PC-3 (cell line): ENCODE data around the gene GNB2. TPM values are rescaled to one million over a fixed set of nuclear protein-coding genes. Genes with fewer than 3 reads are reported as not detected.

Experiments
- ATAC-seq: fragments of 200-7000 bp; cut with Tn5 transposase; 2 replicates; pipeline ENCODE4 v1.9.1; 2020; ENCODE audit warnings: mild to moderate bottlenecking, moderate library complexity
- BruUV-seq: library from RNA; stranded (reverse); fragments of 400-500 nt; replicated peaks from 2 replicates; lab custom pipeline; 2021; lab: Mats Ljungman, UMichigan
- CTCF ChIA-PET: fragments of 300-600 bp; sonication (Branson Sonifier 250); formaldehyde crosslinking; loops from one replicate; lab custom pipeline; 2022; ENCODE audit warnings: antibody characterized with exemption; lab: Charles Lee
- POLR2A ChIA-PET: fragments of 300-600 bp; sonication (Branson Sonifier 250); formaldehyde crosslinking; loops from one replicate; lab custom pipeline; 2022; ENCODE audit warnings: antibody characterized with exemption; ENCODE audit not compliant: unreplicated experiment; lab: Charles Lee
- DNase-seq: peaks from one replicate; pipeline ENCODE4 v3.0.0-alpha.2; 2015
- H2AFZ ChIP-seq: fragments of 300-600 bp; sonication (generic); 2 replicates; pipeline ENCODE4 v1.6.0; 2016; ENCODE audit warnings: antibody characterized with exemption, low read length
- H3F3A ChIP-seq: fragments of 300-600 bp; sonication (generic); one replicate; pipeline ENCODE4 v1.6.0; 2017; ENCODE audit warnings: antibody characterized with exemption, low read length, control low read depth, mild to moderate bottlenecking; ENCODE audit not compliant: unreplicated experiment
- H3K27ac ChIP-seq: fragments of 300-600 bp; sonication (generic); 2 replicates; pipeline ENCODE4 v1.5.1; 2016; ENCODE audit warnings: mild to moderate bottlenecking, low read length
- H3K27me3 ChIP-seq: fragments of 300-600 bp; sonication (generic); 2 replicates; pipeline ENCODE4 v1.6.1; 2016; ENCODE audit warnings: low read length, mixed read lengths
- H3K36me3 ChIP-seq: fragments of 300-600 bp; sonication (generic); 2 replicates; pipeline ENCODE4 v1.6.1; 2016; ENCODE audit warnings: low read depth, mixed run types, low read length, mixed read lengths
- H3K4me1 ChIP-seq: fragments of 300-600 bp; sonication (generic); 2 replicates; pipeline ENCODE4 v1.5.1; 2016; ENCODE audit warnings: low read length; ENCODE audit not compliant: insufficient read depth
- H3K4me2 ChIP-seq: fragments of 300-600 bp; sonication (generic); 2 replicates; pipeline ENCODE4 v1.6.0; 2016; ENCODE audit warnings: low read length
- H3K4me3 ChIP-seq: fragments of 300-600 bp; sonication (generic); 2 replicates; pipeline ENCODE4 v1.5.1; 2016; ENCODE audit warnings: mild to moderate bottlenecking, low read length, mixed read lengths
- H3K79me2 ChIP-seq: fragments of 300-600 bp; sonication (generic); 2 replicates; pipeline ENCODE4 v1.6.1; 2017; ENCODE audit warnings: low read length, mixed read lengths
- H3K9ac ChIP-seq: fragments of 300-600 bp; sonication (generic); 2 replicates; pipeline ENCODE4 v1.6.0; 2016; ENCODE audit warnings: mild to moderate bottlenecking, low read length
- H3K9me2 ChIP-seq: fragments of 300-600 bp; sonication (generic); replicated peaks from 2 replicates; pipeline ENCODE4 v1.6.1; 2016; ENCODE audit warnings: mixed run types, low read length, mixed read lengths
- H3K9me3 ChIP-seq: fragments of 300-600 bp; sonication (generic); 2 replicates; pipeline ENCODE4 v1.6.1; 2016; ENCODE audit warnings: low read length, mixed read lengths
- H4K20me1 ChIP-seq: fragments of 300-600 bp; sonication (generic); 2 replicates; pipeline ENCODE4 v1.6.1; 2016; ENCODE audit warnings: low read length, mixed read lengths
- CTCF ChIP-seq: fragments of 300-600 bp; sonication (generic); conservative IDR thresholded peaks from 2 replicates; pipeline ENCODE4 v1.5.1; 2017; ENCODE audit warnings: antibody characterized with exemption, low read depth, mild to moderate bottlenecking, low read length
- EZH2 ChIP-seq: fragments of 300-600 bp; sonication (generic); IDR thresholded peaks from one replicate; pipeline ENCODE4 v1.6.1; 2017; ENCODE audit warnings: antibody characterized with exemption, mild to moderate bottlenecking, low read length; ENCODE audit not compliant: unreplicated experiment
- EZH2phosphoT487 ChIP-seq: fragments of 300-600 bp; sonication (generic); IDR thresholded peaks from 2 replicates; pipeline ENCODE4 v1.6.1; 2018; ENCODE audit warnings: mild to moderate bottlenecking, antibody characterized with exemption, low read length, borderline replicate concordance
- intact Hi-C: fragments of 100-400 bp; cut with micrococcal nuclease; formaldehyde crosslinking; loops from 2 replicates; pipeline ENCODE4 v1.9.0; 2023
- total RNA-seq: library from RNA; depleted of rRNA; stranded (reverse); fragments of >200 nt; gene quantifications from 2 replicates; pipeline ENCODE4 v1.2.3, GENCODE V29; 2014

Gene GNB2
- total RNA-seq, 1 experiment from 2014 or later, result 164 TPM

- Histone ChIP-seq H3K9ac (peak overlapping the region; percentile 99), H2AFZ (peak overlapping the region; percentile 94), H3K4me3 (peak overlapping the region; percentile 96), H3K9me2 (no peaks in the 10 kb centered on the region), H3K27me3 (no peaks in the 10 kb centered on the region), H3K9me3 (no peaks in the 10 kb centered on the region), H3K4me1 (peaks cover 9% of the 10 kb centered on the region), H3K36me3 (no peaks in the 10 kb centered on the region), H3K79me2 (peaks cover 27% of the 10 kb centered on the region), H3F3A (no peaks in the 10 kb centered on the region), H4K20me1 (peaks cover 6% of the 10 kb centered on the region), H3K4me2 (peak overlapping the region; percentile 96), H3K27ac (peak overlapping the region; percentile 58)
- ATAC-seq (peak; percentile 71), DNase-seq (peak; percentile 68)
- POLR2A ChIA-PET, result interaction anchor here (0.5 to 1.1 kb wide), 8 partner anchors 83 to 237 kb away, joined by 3 to 21 read pairs (median 4); partner anchors contain the start of genes EPHB4, MOSPD3 and SRRT
- TSS peak; percentile 98 for BruUV-seq
- intact Hi-C loops, result loop anchor here (1.0 to 5.0 kb wide), 3 partner anchors 20 to 147 kb away; partner anchors contain the start of genes EPHB4 and SLC12A9
- CTCF ChIA-PET, result interaction anchor here (0.5 to 1.9 kb wide), 16 partner anchors 14 to 184 kb away, joined by 3 to 39 read pairs (median 5); partner anchors contain the start of genes EPHB4, FBXO24, SLC12A9 and UFSP1
- TF ChIP-seq EZH2phosphoT487 (no peak), CTCF (peak; percentile 89), EZH2 (no peak)
Observed at GRCh38 chr7:100705320-100705752, 31.8 kb downstream of the GNB2 start.

- TF ChIP-seq CTCF (no peak), EZH2phosphoT487 (no peak), EZH2 (no peak)
- CTCF ChIA-PET, result interaction anchor here (0.5 to 1.9 kb wide), 20 partner anchors 10 to 200 kb away, joined by 3 to 39 read pairs (median 5); partner anchors contain the start of genes EPHB4, FBXO24, SLC12A9 and UFSP1
- intact Hi-C loops, result loop anchor here (1.0 to 5.0 kb wide), 3 partner anchors 19 to 146 kb away; partner anchors contain the start of genes EPHB4 and SLC12A9
Observed at GRCh38 chr7:100705753-100706671, 32.5 kb downstream of the GNB2 start, which contains the start of gene POP7. TSS of gene POP7 (plus strand) at chr7:100706121. CDS start at chr7:100706831, 710 bp downstream.

More at GRCh38 chr7:100705753-100706671, 32.5 kb downstream of the GNB2 start, which contains the start of gene POP7:
- POLR2A ChIA-PET, result interaction anchor here (0.5 to 1.1 kb wide), 10 partner anchors 13 to 685 kb away, joined by 3 to 21 read pairs (median 4); partner anchors contain the start of genes EPHB4, FBXO24, MOSPD3 and SRRT
- Histone ChIP-seq H3K4me1 (peaks cover 9% of the 10 kb centered on the region), H4K20me1 (peaks cover 6% of the 10 kb centered on the region), H3K4me2 (peak within 1 kb of the TSS; percentile 96), H3K4me3 (peak within 1 kb of the TSS; percentile 96), H3K9ac (peak within 1 kb of the TSS; percentile 99), H3F3A (no peaks in the 10 kb centered on the region), H3K36me3 (no peaks in the 10 kb centered on the region), H3K79me2 (peaks cover 27% of the 10 kb centered on the region), H3K9me3 (no peaks in the 10 kb centered on the region), H2AFZ (peak within 1 kb of the TSS; percentile 94), H3K27me3 (no peaks in the 10 kb centered on the region), H3K27ac (peak within 1 kb of the TSS; percentile 58), H3K9me2 (no peaks in the 10 kb centered on the region)
- TSS peak; percentile 88 for BruUV-seq
- peak; percentile 98 for DNase-seq
- ATAC-seq, result peak; percentile 91
